WERI-Rb-1 (cell line): ENCODE measurements around the gene ARPC1A.

Experiments
- DNase-seq: peaks from one replicate; pipeline ENCODE4 v3.0.0-alpha.2; 2020
- H3K27ac ChIP-seq: fragments of 250-450 bp; sonication (Bioruptor Pico); 2 replicates; pipeline ENCODE4 v1.5.1; 2020; ENCODE audit warnings: mild to moderate bottlenecking, moderate library complexity
- H3K27me3 ChIP-seq: fragments of 250-450 bp; sonication (Bioruptor Pico); 2 replicates; pipeline ENCODE4 v1.5.1; 2021; ENCODE audit warnings: mild to moderate bottlenecking, low read depth, moderate library complexity; ENCODE audit not compliant: insufficient read depth, severe bottlenecking
- H3K36me3 ChIP-seq: fragments of 250-450 bp; sonication (Bioruptor Pico); 2 replicates; pipeline ENCODE4 v1.5.1; 2020; ENCODE audit warnings: mild to moderate bottlenecking, moderate library complexity
- H3K4me3 ChIP-seq: 2 replicates; pipeline ENCODE4 v1.5.1; 2011; ENCODE audit warnings: low read depth, mild to moderate bottlenecking, control low read depth, low read length
- H3K9me3 ChIP-seq: fragments of 250-450 bp; sonication (Bioruptor Pico); 2 replicates; pipeline ENCODE4 v1.5.1; 2021; ENCODE audit warnings: mild to moderate bottlenecking, moderate library complexity; ENCODE audit not compliant: severe bottlenecking
- CTCF ChIP-seq: IDR thresholded peaks from 2 replicates; pipeline ENCODE4 v1.5.1; 2011; ENCODE audit warnings: low read depth, mild to moderate bottlenecking, control low read depth, inconsistent platforms, low read length

ARPC1A gene

GRCh38 chr7:99368750-99369389 is 43.2 kb downstream of the ARPC1A start:
- no peak for TF ChIP-seq CTCF
- Histone ChIP-seq H3K27me3 (no peaks in the 10 kb centered on the region), H3K4me3 (no peak overlapping the region), H3K27ac (no peak overlapping the region), H3K9me3 (no peaks in the 10 kb centered on the region), H3K36me3 (peaks cover 38% of the 10 kb centered on the region)
- no peak for DNase-seq

- Histone ChIP-seq H3K36me3 (peaks cover 30% of the 10 kb centered on the region), H3K4me3 (no peak overlapping the region), H3K27me3 (no peaks in the 10 kb centered on the region), H3K27ac (no peak overlapping the region), H3K9me3 (no peaks in the 10 kb centered on the region)
- DNase-seq = no peak
- TF ChIP-seq CTCF = no peak
These were observed 44.2 kb downstream of the ARPC1A start for GRCh38 chr7:99369767-99370391.

- H3K27ac ChIP-seq = no peak overlapping the region
- H3K4me3 ChIP-seq = no peak overlapping the region
- peaks cover 15% of the 10 kb centered on the region for H3K36me3 ChIP-seq
- no peaks in the 10 kb centered on the region for H3K9me3 ChIP-seq
- no peaks in the 10 kb centered on the region for H3K27me3 ChIP-seq
- no peak for DNase-seq
- no peak for TF ChIP-seq CTCF
These were observed 45.8 kb downstream of the ARPC1A start for GRCh38 chr7:99371376-99371920.

GRCh38 chr7:99372275-99373090 is 46.8 kb downstream of the ARPC1A start:
- peak; percentile 78 for DNase-seq
- no peak for TF ChIP-seq CTCF
- Histone ChIP-seq H3K27me3 (no peaks in the 10 kb centered on the region), H3K36me3 (peaks cover 5% of the 10 kb centered on the region; the same call in 1 of the 2 replicates), H3K4me3 (peak overlapping the region; percentile 20), H3K9me3 (no peaks in the 10 kb centered on the region), H3K27ac (no peak overlapping the region; the same call in 1 of the 2 replicates)

- no peak overlapping the region; the same call in 1 of the 2 replicates for H3K27ac ChIP-seq
- H3K27me3 ChIP-seq = no peaks in the 10 kb centered on the region
- no peaks in the 10 kb centered on the region for H3K9me3 ChIP-seq
- TF ChIP-seq CTCF = no peak
- peaks cover 4% of the 10 kb centered on the region; the same call in 1 of the 2 replicates for H3K36me3 ChIP-seq
- no peak for DNase-seq
- no peak overlapping the region for H3K4me3 ChIP-seq
These were observed 47.7 kb downstream of the ARPC1A start for GRCh38 chr7:99373091-99374066.
